Caco-2 (cell line): ENCODE data around the gene RBM4. TPM values are rescaled to one million over a fixed set of nuclear protein-coding genes. Genes with fewer than 3 reads are reported as not detected.

Experiments used
- BruUV-seq: library from RNA; stranded (reverse); fragments of 400-500 nt; replicated peaks from 2 replicates; lab custom pipeline; 2021; lab: Mats Ljungman, UMichigan
- CTCF ChIA-PET: fragments of 300-600 bp; sonication (Branson Sonifier 250); formaldehyde crosslinking; loops from one replicate; lab custom pipeline; 2022; ENCODE audit warnings: antibody characterized with exemption; lab: Charles Lee
- POLR2A ChIA-PET: fragments of 300-600 bp; sonication (Branson Sonifier 250); formaldehyde crosslinking; loops from one replicate; lab custom pipeline; 2022; ENCODE audit warnings: antibody characterized with exemption; lab: Charles Lee
- DNase-seq, 2 experiments: peaks; one replicate each; pipeline versions ENCODE4 v3.0.0 to v3.0.0-alpha.2; 2020 to 2022
- H3K27me3 ChIP-seq: replicated peaks from 2 replicates; pipeline ENCODE4 v1.6.0; 2011; ENCODE audit warnings: low read length; ENCODE audit not compliant: control insufficient read depth, insufficient read depth
- H3K36me3 ChIP-seq: 2 replicates; pipeline ENCODE4 v1.5.1; 2011; ENCODE audit warnings: low read length; ENCODE audit not compliant: control insufficient read depth, insufficient read depth
- H3K4me1 ChIP-seq: fragments of 250-450 bp; sonication (Bioruptor Pico); 2 replicates; pipeline ENCODE4 v1.5.1; 2020; ENCODE audit warnings: mild to moderate bottlenecking
- H3K4me3 ChIP-seq: 2 replicates; pipeline ENCODE4 v1.5.1; 2011; ENCODE audit warnings: low read depth, mild to moderate bottlenecking, control low read depth, low read length
- H3K9me3 ChIP-seq: fragments of 250-450 bp; sonication (Bioruptor Pico); 2 replicates; pipeline ENCODE4 v1.5.1; 2020; ENCODE audit warnings: mild to moderate bottlenecking, moderate library complexity
- H3K27ac Mint-ChIP-seq: one replicate; pipeline ENCODE4 v1.8.0; 2022; ENCODE audit warnings: mixed read lengths; ENCODE audit not compliant: unreplicated experiment
- H3K27me3 Mint-ChIP-seq: one replicate; pipeline ENCODE4 v1.8.0; 2022; ENCODE audit warnings: mixed read lengths; ENCODE audit not compliant: insufficient read depth, unreplicated experiment
- H3K36me3 Mint-ChIP-seq: one replicate; pipeline ENCODE4 v1.8.0; 2022; ENCODE audit warnings: mild to moderate bottlenecking, mixed read lengths; ENCODE audit not compliant: insufficient read depth, unreplicated experiment
- H3K4me1 Mint-ChIP-seq: one replicate; pipeline ENCODE4 v1.8.0; 2022; ENCODE audit warnings: low read depth, mixed read lengths; ENCODE audit not compliant: unreplicated experiment
- H3K4me3 Mint-ChIP-seq: one replicate; pipeline ENCODE4 v1.8.0; 2022; ENCODE audit warnings: mild to moderate bottlenecking, moderate library complexity, mixed read lengths; ENCODE audit not compliant: unreplicated experiment
- H3K9me3 Mint-ChIP-seq: one replicate; pipeline ENCODE4 v1.8.0; 2022; ENCODE audit warnings: mixed read lengths; ENCODE audit not compliant: unreplicated experiment
- CTCF ChIP-seq, 2 experiments: fragments of 200-600 bp in 1 of 2; IDR thresholded peaks; 1 replicate in 1 of 2; 2 replicates in 1 of 2; pipeline versions ENCODE4 v1.5.1 to v1.8.0; 2011 to 2022; ENCODE audit warnings: antibody characterized with exemption in 1 of 2, control low read depth in 1 of 2, inconsistent platforms in 1 of 2, low read depth in 1 of 2, low read length in 1 of 2, mild to moderate bottlenecking in 1 of 2, moderate library complexity in 1 of 2; ENCODE audit not compliant: insufficient read depth in 1 of 2, severe bottlenecking in 1 of 2, unreplicated experiment in 1 of 2
- intact Hi-C: fragments of 100-400 bp; cut with micrococcal nuclease; formaldehyde crosslinking; loops from one replicate; pipeline ENCODE4 v1.10.0; 2022; ENCODE audit not compliant: unreplicated experiment
- total RNA-seq: library from RNA; stranded (reverse); gene quantifications from 2 replicates; pipeline ENCODE4 v1.2.3, GENCODE V29; 2022

The RBM4 gene
- total RNA-seq, 1 experiment from 2014 or later: 257 TPM

GRCh38 chr11:66693356-66694055, 55.0 kb downstream of the RBM4 start:
- Mint-ChIP-seq H3K4me3 (no peak overlapping the region), H3K4me1 (peaks cover 5% of the 10 kb centered on the region), H3K27ac (no peak overlapping the region), H3K27me3 (no peaks in the 10 kb centered on the region), H3K9me3 (no peaks in the 10 kb centered on the region), H3K36me3 (peaks cover 44% of the 10 kb centered on the region)
- no TSS peak for BruUV-seq
- ChIA-PET POLR2A (interaction anchor here (0.5 kb wide), 1 partner anchor 52 kb away, joined by 3 read pairs; no protein-coding TSS in a partner anchor), CTCF (interaction anchor here (0.6 to 1.3 kb wide), 4 partner anchors 141 to 176 kb away, joined by 3 to 7 read pairs (median 3); no protein-coding TSS in a partner anchor)
- H3K4me3 ChIP-seq: no peak overlapping the region
- no peaks in the 10 kb centered on the region for H3K9me3 ChIP-seq
- no peaks in the 10 kb centered on the region for H3K27me3 ChIP-seq
- no peak for TF ChIP-seq CTCF (IDR thresholded peaks at IDR 0.05; ENCODE audit: insufficient read depth in 1 of 2, low read depth in 1 of 2, low read length in 1 of 2, severe bottlenecking in 1 of 2, unreplicated experiment in 1 of 2)
- peaks cover 6% of the 10 kb centered on the region; the same call in 1 of the 2 replicates for H3K36me3 ChIP-seq
- H3K4me1 ChIP-seq: peaks cover 15% of the 10 kb centered on the region
- intact Hi-C loops: loop anchor here (1.0 to 2.0 kb wide), 6 partner anchors 15 to 283 kb away; partner anchors contain the start of gene SPTBN2
- no peak for DNase-seq

- BruUV-seq: no TSS peak
- Mint-ChIP-seq H3K27me3 (no peaks in the 10 kb centered on the region), H3K4me1 (peaks cover 4% of the 10 kb centered on the region), H3K4me3 (no peak overlapping the region), H3K9me3 (no peaks in the 10 kb centered on the region), H3K27ac (no peak overlapping the region), H3K36me3 (peaks cover 43% of the 10 kb centered on the region)
- Histone ChIP-seq H3K4me1 (peaks cover 10% of the 10 kb centered on the region), H3K27me3 (no peaks in the 10 kb centered on the region), H3K36me3 (peaks cover 5% of the 10 kb centered on the region; the same call in 1 of the 2 replicates), H3K9me3 (no peaks in the 10 kb centered on the region), H3K4me3 (no peak overlapping the region)
- intact Hi-C loops: loop anchor here (1.0 to 2.0 kb wide), 6 partner anchors 16 to 282 kb away; partner anchors contain the start of gene SPTBN2
- TF ChIP-seq CTCF (IDR thresholded peaks at IDR 0.05; ENCODE audit: insufficient read depth in 1 of 2, low read depth in 1 of 2, low read length in 1 of 2, severe bottlenecking in 1 of 2, unreplicated experiment in 1 of 2): no peak
- POLR2A ChIA-PET: interaction anchor here (0.5 kb wide), 1 partner anchor 51 kb away, joined by 3 read pairs; no protein-coding TSS in a partner anchor
- CTCF ChIA-PET: interaction anchor here (0.6 to 0.8 kb wide), 2 partner anchors 140 to 144 kb away, joined by 3 to 7 read pairs; no protein-coding TSS in a partner anchor
- no peak for DNase-seq
Observed at GRCh38 chr11:66694056-66694410, 55.5 kb downstream of the RBM4 start.

GRCh38 chr11:66694732-66695207, 56.3 kb downstream of the RBM4 start:
- H3K27ac Mint-ChIP-seq: no peak overlapping the region
- ChIA-PET CTCF (interaction anchor here (0.9 to 1.0 kb wide), 3 partner anchors 16 to 139 kb away, joined by 4 to 11 read pairs (median 4); no protein-coding TSS in a partner anchor), POLR2A (no interaction called here)
- H3K27me3 Mint-ChIP-seq: no peaks in the 10 kb centered on the region
- Histone ChIP-seq H3K27me3 (no peaks in the 10 kb centered on the region), H3K4me3 (no peak overlapping the region), H3K36me3 (peaks cover 5% of the 10 kb centered on the region; the same call in 1 of the 2 replicates), H3K4me1 (peaks cover 3% of the 10 kb centered on the region; the same call in 1 of the 2 replicates), H3K9me3 (no peaks in the 10 kb centered on the region)
- BruUV-seq: no TSS peak
- H3K36me3 Mint-ChIP-seq: peaks cover 36% of the 10 kb centered on the region
- peak; percentile 98 to 99 for DNase-seq
- no peaks in the 10 kb centered on the region for H3K9me3 Mint-ChIP-seq
- H3K4me3 Mint-ChIP-seq: no peak overlapping the region
- intact Hi-C loops: loop anchor here (1.0 to 2.0 kb wide), 6 partner anchors 16 to 282 kb away; partner anchors contain the start of gene SPTBN2
- peak; percentile 99 for TF ChIP-seq CTCF (IDR thresholded peaks at IDR 0.05; ENCODE audit: insufficient read depth in 1 of 2, low read depth in 1 of 2, low read length in 1 of 2, severe bottlenecking in 1 of 2, unreplicated experiment in 1 of 2)
- H3K4me1 Mint-ChIP-seq: no peaks in the 10 kb centered on the region
